GM19239 (cell line): ENCODE results near the gene SATB2.

ENCODE experiments used
- DNase-seq: peaks from one replicate; pipeline ENCODE4 v3.0.0; 2011; ENCODE audit warnings: low spot score; ENCODE audit not compliant: insufficient read length
- FAIRE-seq: peaks from 2 replicates; lab custom pipeline; 2011; peaks lifted over from hg19 to GRCh38; lab: Jason Lieb, UNC

SATB2 gene

GRCh38 chr2:199278099-199278498 is 179.6 kb downstream of the SATB2 start:
- FAIRE-seq (no peak), DNase-seq (no peak)

- no peak for FAIRE-seq
- DNase-seq, result no peak
Measured at GRCh38 chr2:199273042-199273511, 184.7 kb downstream of the SATB2 start.

- no peak for FAIRE-seq
- DNase-seq, result no peak
Measured at GRCh38 chr2:199261936-199262335, 195.8 kb downstream of the SATB2 start.

- FAIRE-seq, result no peak
- no peak for DNase-seq
Measured at GRCh38 chr2:199261239-199261638, 196.5 kb downstream of the SATB2 start.

GRCh38 chr2:199259671-199260070 is 198.1 kb downstream of the SATB2 start:
- FAIRE-seq (no peak), DNase-seq (no peak)

- DNase-seq, result no peak
- no peak for FAIRE-seq
Measured at GRCh38 chr2:199258291-199258690, 199.4 kb downstream of the SATB2 start.

GRCh38 chr2:199257261-199258224 is 200.2 kb downstream of the SATB2 start:
- no peak for FAIRE-seq

GRCh38 chr2:199230091-199230490 is 227.6 kb downstream of the SATB2 start:
- no peak for DNase-seq
- FAIRE-seq, result no peak

More at GRCh38 chr2:199257261-199258224, 200.2 kb downstream of the SATB2 start:
- DNase-seq, result no peak

- no peak for FAIRE-seq
- no peak for DNase-seq
Measured at GRCh38 chr2:199228887-199229819, 228.6 kb downstream of the SATB2 start.

GRCh38 chr2:199223791-199224190 is 233.9 kb downstream of the SATB2 start:
- FAIRE-seq (no peak), DNase-seq (no peak)

- FAIRE-seq, result no peak
Measured at GRCh38 chr2:199220920-199221319, 236.8 kb downstream of the SATB2 start.

GRCh38 chr2:199219551-199219950 is 238.2 kb downstream of the SATB2 start:
- FAIRE-seq (no peak), DNase-seq (no peak)

More at GRCh38 chr2:199220920-199221319, 236.8 kb downstream of the SATB2 start:
- DNase-seq, result no peak
